Measurements from ENCODE around the gene VANGL2.

Gene VANGL2

DNA sequence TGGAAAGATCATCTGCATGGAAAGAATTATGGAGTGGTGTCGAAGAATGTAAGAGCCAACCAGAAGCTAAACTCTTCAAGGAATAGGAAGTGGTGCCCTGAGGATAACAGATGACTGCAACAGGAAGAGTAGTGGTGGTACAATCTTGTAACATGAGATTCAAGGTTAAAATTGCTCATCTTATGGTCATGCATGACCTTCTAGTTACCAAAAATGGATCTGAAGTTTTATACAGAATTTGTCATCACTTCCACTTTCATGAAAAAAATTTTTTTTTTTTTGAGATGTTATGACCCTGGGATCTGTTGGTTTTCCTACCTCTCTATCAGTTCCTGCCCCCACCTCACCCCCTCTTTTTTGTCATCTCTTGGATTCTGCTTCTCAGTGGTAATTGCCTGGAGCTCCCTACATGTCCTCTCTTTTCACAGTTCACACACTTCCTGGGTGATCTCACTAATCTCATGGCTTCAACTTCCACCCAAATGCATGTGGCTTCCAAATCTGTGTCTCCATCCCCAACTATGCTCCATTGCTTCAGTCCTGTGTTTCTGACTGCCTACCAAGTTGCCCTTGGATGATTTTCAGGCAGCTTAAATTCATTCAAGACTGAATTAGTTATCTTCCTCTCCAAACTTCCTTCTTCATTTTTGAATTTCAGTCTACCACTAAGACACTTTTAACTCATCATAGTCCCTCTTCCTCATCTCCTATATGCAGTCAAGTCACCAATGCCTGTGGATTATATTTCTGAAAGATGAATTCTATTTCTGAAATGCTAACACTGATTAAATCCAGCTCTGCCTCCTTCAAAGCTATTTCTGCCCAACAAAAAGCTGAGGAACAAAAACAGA is 74.3 kb downstream of the VANGL2 start:
- no peaks in the 10 kb centered on the region for H3K36me3 ChIP-seq (replicated peaks)
- no peaks in the 10 kb centered on the region for H3K27me3 ChIP-seq (replicated peaks)
- in situ Hi-C loops (cut with HindIII; ENCODE audit: low pct_ligation_motif_present, low sequenced_read_pairs) = no loop called here
- H3K27ac ChIP-seq = no peak overlapping the region
- no peak for DNase-seq
- TF ChIP-seq, protein P1, sequence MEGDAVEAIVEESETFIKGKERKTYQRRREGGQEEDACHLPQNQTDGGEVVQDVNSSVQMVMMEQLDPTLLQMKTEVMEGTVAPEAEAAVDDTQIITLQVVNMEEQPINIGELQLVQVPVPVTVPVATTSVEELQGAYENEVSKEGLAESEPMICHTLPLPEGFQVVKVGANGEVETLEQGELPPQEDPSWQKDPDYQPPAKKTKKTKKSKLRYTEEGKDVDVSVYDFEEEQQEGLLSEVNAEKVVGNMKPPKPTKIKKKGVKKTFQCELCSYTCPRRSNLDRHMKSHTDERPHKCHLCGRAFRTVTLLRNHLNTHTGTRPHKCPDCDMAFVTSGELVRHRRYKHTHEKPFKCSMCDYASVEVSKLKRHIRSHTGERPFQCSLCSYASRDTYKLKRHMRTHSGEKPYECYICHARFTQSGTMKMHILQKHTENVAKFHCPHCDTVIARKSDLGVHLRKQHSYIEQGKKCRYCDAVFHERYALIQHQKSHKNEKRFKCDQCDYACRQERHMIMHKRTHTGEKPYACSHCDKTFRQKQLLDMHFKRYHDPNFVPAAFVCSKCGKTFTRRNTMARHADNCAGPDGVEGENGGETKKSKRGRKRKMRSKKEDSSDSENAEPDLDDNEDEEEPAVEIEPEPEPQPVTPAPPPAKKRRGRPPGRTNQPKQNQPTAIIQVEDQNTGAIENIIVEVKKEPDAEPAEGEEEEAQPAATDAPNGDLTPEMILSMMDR (IDR thresholded peaks at IDR 0.05; ENCODE audit: low read depth, low read length, missing control alignments) = no peak
- no peak overlapping the region for H3K4me3 ChIP-seq (ENCODE audit: low read depth, low read length)
